Measurements from ENCODE around the gene DYRK1A.

DYRK1A gene

DNA sequence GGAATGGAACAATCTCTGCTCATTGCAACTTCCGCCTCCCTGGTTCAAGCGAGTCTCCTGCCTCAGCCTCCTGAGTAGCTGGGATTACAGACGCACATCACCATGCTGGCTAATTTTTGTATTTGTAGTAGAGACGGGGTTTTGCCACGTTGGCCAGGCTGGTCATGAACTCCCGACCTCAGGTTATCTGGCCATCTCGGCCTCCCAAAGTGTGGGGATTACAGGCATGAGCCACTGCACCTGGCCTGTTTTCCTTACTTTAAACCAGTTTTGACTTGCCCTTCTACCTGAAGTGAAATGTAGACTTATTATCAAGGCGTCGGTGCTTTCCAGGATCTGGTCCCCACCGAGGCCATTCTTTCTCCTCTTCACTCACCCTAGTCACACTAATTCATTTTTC lies 141.8 kb downstream of the DYRK1A start:
- TF ChIP-seq CTCF (conservative IDR thresholded peaks at IDR 0.05), result no peak
- H3K27ac ChIP-seq, result no peak overlapping the region

DNA sequence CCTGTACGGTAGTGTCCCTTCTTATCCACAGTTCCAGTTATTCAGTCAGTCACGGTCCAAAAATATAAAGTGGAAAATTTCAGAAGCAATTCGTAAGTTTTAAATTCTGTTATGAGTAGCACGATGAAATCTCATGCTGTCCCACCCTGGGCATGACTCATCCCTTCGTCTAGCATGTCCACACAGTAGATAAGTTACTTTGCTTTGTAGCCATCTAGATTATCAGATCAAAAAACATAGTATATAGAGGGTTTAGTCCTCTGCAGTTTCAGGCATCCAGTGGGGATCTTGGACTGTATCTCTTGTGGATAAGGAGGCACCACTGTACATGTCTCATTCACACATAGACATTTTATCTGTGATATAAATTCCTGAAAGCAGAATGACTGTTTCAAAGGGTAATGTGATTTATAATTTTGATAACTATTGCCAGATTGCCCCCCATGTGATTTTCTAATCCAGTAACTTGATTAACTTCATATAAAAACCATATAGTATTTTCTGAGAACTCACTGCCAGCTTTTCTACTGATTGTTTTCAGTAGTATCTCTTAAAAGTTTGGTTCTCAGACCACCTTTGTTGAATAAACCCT lies 143.3 kb downstream of the DYRK1A start:
- TF ChIP-seq CTCF (conservative IDR thresholded peaks at IDR 0.05), result no peak
- H3K27ac ChIP-seq, result no peak overlapping the region

GRCh38 chr21:37511848-37512247 lies 145.3 kb downstream of the DYRK1A start:
- no peak for TF ChIP-seq CTCF (conservative IDR thresholded peaks at IDR 0.05)
- H3K27ac ChIP-seq, result no peak overlapping the region

DNA sequence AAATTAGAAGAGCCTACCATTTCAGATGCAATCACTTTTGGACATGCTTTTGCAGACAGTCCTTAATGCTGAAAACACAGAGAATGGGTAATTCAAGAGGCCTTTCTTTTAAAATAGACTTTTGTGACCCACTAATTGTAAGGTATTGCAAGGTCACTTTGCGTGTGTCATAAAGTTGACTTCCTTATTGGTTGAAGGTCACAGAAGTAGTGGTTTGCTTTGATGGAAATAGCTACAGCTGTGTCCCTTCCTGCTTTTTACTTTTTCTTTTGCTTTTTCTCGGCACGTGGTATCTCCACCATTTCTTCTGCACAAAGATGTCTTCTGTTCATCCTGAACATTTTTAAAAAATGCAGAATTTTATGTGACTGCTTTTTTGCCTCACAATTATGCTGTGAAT lies 146.8 kb downstream of the DYRK1A start:
- TF ChIP-seq CTCF (conservative IDR thresholded peaks at IDR 0.05), result no peak
- H3K27ac ChIP-seq, result no peak overlapping the region

DNA sequence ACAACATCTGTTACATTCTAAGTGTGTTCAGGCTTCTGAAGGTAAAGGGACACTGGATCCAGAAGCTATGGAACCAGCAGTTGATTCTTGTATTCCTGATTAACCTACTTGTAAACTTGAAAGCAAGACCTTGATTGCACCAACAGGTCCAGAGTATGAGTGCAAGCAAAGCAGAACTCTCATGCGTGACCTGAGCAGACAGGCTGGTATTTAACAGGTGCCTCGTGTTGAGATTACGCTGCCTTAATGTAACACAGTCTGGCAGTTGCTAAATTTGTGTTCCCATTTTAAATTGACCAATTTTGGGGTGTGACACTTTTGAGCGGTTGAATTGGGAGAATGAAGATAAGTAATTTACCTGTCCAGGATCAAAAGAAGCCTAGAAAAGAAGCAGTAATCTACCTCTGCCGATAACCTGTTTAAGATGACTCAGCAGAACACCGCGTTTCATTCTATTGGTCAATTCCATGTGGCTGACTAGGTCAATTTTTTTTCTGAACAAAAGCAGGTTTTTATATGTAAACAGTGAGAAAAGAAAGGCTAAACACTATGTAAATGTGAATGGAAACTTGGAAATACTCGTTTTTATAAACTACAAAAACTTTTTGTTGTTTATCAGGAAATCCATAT lies 147.6 kb downstream of the DYRK1A start:
- no peak for TF ChIP-seq CTCF (conservative IDR thresholded peaks at IDR 0.05)
- H3K27ac ChIP-seq, result no peak overlapping the region

DNA sequence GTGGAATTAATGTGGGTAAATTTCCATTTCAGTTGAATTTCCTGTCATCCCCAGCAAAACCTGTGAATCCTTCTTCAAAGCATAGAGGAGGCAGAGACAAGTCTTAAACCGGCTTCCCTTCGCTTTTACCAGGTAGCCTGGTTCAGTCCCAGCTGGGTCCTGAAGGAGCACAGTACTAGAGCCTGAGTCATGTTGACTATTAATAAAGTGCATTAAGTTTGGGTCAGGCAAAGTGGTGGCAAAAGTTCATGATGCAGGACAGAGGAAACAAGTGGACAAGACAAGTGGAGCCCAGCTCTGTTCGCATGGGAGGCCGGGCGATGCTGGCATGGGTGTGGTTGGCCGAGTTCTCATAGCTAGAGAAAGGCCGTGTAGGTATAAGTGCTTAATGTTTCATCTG lies 150.4 kb downstream of the DYRK1A start:
- no peak for TF ChIP-seq CTCF (conservative IDR thresholded peaks at IDR 0.05)
- H3K27ac ChIP-seq, result no peak overlapping the region

DNA sequence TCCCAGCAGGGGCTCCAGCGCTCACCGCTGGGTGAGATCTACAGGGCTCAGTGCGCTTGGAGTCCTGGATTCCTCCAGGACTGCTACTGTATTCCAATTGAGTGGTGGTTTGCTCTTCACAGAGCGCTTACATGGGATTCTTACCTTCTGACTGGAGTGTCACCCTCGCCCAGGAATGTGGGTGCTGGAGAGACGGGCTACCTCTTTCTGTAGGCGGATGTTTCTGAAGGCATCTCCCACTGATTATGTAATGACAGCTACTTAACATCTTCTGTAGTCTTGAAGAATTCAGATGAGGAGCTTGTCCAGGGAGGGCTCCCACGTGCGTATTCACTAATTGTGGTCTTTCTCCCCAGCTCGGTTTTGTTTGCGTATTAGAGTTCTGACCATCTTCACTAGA lies 154.2 kb downstream of the DYRK1A start:
- no peak overlapping the region for H3K27ac ChIP-seq
- TF ChIP-seq CTCF (conservative IDR thresholded peaks at IDR 0.05), result no peak

All from VCaP (cell line).